Immature natural killer cell (primary cell): ENCODE data around the gene LRTM1. TPM values are rescaled to one million over a fixed set of nuclear protein-coding genes. Genes with fewer than 3 reads are reported as not detected.

ENCODE experiments used
- DNase-seq, 3 donors: peaks; one replicate each; pipeline ENCODE4 v3.0.0; 2022; ENCODE audit warnings: mixed read lengths in 1 of 3
- H3K27ac Mint-ChIP-seq, 6 donors: one replicate each; pipeline ENCODE4 v1.8.0; 2020; ENCODE audit warnings: mixed read lengths in 6 of 6, mild to moderate bottlenecking in 5 of 6, inconsistent platforms in 4 of 6, moderate library complexity in 3 of 6
- H3K27me3 Mint-ChIP-seq, 3 donors: one replicate each; pipeline ENCODE4 v1.8.0; 2020 to 2021; ENCODE audit warnings: low read depth in 3 of 3, mild to moderate bottlenecking in 3 of 3, mixed read lengths in 3 of 3, moderate library complexity in 3 of 3, inconsistent platforms in 1 of 3
- H3K36me3 Mint-ChIP-seq, 3 donors: one replicate each; pipeline ENCODE4 v1.8.0; 2020; ENCODE audit warnings: mixed read lengths in 3 of 3, inconsistent platforms in 2 of 3, mild to moderate bottlenecking in 2 of 3
- H3K4me1 Mint-ChIP-seq, 2 donors: one replicate each; pipeline ENCODE4 v1.8.0; 2020; ENCODE audit warnings: inconsistent platforms in 2 of 2, mild to moderate bottlenecking in 2 of 2, mixed read lengths in 2 of 2, moderate library complexity in 1 of 2
- H3K4me3 Mint-ChIP-seq, 5 donors: one replicate each; pipeline ENCODE4 v1.8.0; 2020; ENCODE audit warnings: mild to moderate bottlenecking in 5 of 5, mixed read lengths in 5 of 5, inconsistent platforms in 3 of 5, moderate library complexity in 3 of 5
- H3K9me3 Mint-ChIP-seq, 6 donors: one replicate each; pipeline ENCODE4 v1.8.0; 2020; ENCODE audit warnings: mild to moderate bottlenecking in 6 of 6, mixed read lengths in 6 of 6, inconsistent platforms in 4 of 6, moderate library complexity in 3 of 6
- polyA plus RNA-seq, 3 donors: library from polyadenylated mRNA; unstranded; fragments of 300-500 nt; fragmentation: Illumina TruSeq; gene quantifications; one replicate each; pipeline ENCODE4 v1.2.3, GENCODE V29; 2021

Gene LRTM1
- polyA plus RNA-seq, 3 donors from 2014 or later, result not detected

DNA sequence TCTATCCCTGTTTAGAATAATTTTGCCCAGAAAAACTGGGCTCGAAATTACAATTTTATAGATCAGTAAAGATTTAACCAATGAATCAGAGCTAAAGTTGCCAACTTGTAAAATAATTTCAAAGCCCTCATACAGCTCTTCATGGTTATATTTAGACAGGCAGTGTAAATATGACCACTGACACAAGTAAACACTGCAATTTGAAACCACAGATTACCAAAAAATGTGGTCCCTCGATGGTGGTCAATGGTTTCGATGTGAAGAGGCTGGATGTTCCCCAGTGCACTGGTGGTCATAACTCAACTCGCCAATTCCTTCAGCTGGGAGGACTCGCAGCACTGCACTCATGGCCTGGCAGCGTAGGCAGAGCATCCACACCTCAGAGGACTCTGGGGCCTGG is 28.6 kb downstream of the LRTM1 start:
- H3K4me1 Mint-ChIP-seq, result no peaks in the 10 kb centered on the region
- no peaks in the 10 kb centered on the region for H3K36me3 Mint-ChIP-seq

DNA sequence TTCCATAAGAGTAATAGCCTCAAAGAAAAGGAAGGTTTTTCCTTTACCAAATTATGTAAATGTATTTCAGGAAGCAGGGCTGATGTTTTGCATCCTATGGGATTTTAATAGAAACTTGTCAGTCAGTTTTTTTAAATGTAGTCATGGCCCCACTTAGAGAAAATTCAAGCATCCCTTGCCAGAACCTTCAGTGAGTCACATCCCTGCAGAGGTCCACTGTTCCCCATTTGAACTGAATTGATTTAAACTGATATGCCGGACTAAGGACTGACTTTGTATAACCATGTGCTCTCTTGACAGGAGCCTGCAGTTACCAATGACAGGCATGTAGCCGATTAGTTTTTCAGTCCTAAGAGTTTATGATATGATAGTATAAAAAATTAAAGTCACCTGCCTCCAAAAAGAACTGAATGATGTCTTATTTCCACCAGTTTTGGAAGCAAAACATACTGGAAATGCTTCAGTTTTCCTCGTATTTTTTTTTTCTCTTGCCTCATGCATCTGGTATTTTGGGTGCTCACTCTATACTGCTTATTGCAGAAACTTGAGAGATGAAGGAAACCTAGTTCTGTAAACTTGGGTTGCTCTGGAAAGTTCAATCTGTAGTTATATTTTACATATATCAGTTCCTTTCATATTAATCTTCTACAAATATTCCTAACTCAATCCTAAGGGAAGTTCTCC is 30.7 kb downstream of the LRTM1 start:
- H3K27ac Mint-ChIP-seq, result no peak overlapping the region
- H3K36me3 Mint-ChIP-seq, result no peaks in the 10 kb centered on the region
- H3K27me3 Mint-ChIP-seq, result peaks cover 0 to 2% (median 2%) of the 10 kb centered on the region in 3 donors
- peaks cover 0 to 5% (median under 1%) of the 10 kb centered on the region in 6 donors for H3K9me3 Mint-ChIP-seq
- DNase-seq, result no peak
- H3K4me1 Mint-ChIP-seq, result no peaks in the 10 kb centered on the region
- no peak overlapping the region for H3K4me3 Mint-ChIP-seq

More for the DNA sequence above, 28.6 kb downstream of the LRTM1 start:
- no peak for DNase-seq
- Mint-ChIP-seq H3K9me3 (peaks cover 0 to 4% (median 0%) of the 10 kb centered on the region in 6 donors), H3K27ac (no peak overlapping the region), H3K4me3 (no peak overlapping the region), H3K27me3 (peaks cover 0 to 2% (median 2%) of the 10 kb centered on the region in 3 donors)

DNA sequence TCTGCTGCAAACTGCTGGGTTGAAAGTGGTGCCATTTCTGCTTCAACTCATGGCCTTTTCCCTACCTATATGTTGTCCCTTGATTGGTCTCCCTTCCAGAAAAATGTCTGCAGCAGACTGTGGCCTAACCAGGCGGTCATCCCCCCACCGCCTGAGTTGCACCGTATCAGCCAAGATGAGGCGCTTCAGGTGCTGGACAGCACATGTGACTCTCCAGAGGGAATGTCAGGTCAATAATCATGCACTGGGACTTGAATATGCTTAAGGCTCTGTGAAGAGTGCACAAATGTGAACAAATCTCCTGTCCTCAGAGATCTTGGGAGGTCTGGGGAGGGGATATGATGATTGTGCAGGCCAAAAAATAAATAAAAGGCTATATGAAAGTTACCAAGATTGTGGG is 32.2 kb downstream of the LRTM1 start:
- no peak overlapping the region for H3K27ac Mint-ChIP-seq
- no peaks in the 10 kb centered on the region for H3K4me1 Mint-ChIP-seq
- DNase-seq, result no peak
- no peaks in the 10 kb centered on the region for H3K36me3 Mint-ChIP-seq
- H3K9me3 Mint-ChIP-seq, result peaks cover 0 to 5% (median 0%) of the 10 kb centered on the region in 6 donors
- H3K27me3 Mint-ChIP-seq, result peaks cover 0 to 2% (median 2%) of the 10 kb centered on the region in 3 donors
- no peak overlapping the region for H3K4me3 Mint-ChIP-seq

DNA sequence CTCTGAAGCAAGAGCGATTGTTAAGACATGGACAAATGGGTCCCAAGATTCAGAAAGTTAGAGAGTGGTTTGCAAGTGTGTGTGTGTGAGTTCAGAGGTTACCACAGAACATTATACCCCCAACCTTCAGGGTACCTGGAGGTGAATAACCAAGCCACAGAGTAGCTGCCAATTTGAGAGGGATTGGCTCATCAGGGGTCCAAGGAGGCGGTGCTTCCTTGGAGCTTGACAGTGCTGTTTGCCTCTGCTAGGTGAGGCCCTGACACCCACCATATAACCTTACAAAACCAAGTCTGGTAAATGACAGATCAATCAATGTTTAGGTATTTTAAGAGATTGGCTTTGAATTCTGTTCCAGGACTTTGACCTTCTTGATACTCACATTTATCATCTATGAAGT is 35.7 kb downstream of the LRTM1 start:
- no peak for DNase-seq
- H3K27ac Mint-ChIP-seq, result no peak overlapping the region
- H3K4me1 Mint-ChIP-seq, result no peaks in the 10 kb centered on the region
- no peak overlapping the region for H3K4me3 Mint-ChIP-seq
- H3K9me3 Mint-ChIP-seq, result peaks cover 0 to 12% (median 3%) of the 10 kb centered on the region in 6 donors
- peaks cover 0 to 2% (median 0%) of the 10 kb centered on the region in 3 donors for H3K27me3 Mint-ChIP-seq
- H3K36me3 Mint-ChIP-seq, result no peaks in the 10 kb centered on the region

DNA sequence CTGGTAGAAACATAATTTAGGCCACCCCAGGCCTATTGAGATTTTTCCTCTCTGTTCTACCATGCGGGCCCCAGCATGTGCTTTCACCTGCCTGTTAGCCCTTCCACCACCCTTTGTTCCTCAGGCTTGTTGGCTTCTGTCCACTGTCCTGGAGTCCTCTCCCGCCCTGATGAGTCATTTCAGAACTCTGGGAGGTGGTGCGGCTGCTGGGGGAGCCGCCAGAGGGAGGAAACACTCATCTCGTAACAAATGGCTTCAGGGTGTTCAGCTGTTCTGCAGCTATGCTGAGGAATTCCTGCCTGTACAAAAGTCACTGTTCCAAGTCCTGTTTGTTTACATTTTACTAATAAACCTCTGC is 36.3 kb downstream of the LRTM1 start:
- H3K36me3 Mint-ChIP-seq, result no peaks in the 10 kb centered on the region
- no peak overlapping the region for H3K27ac Mint-ChIP-seq
- no peaks in the 10 kb centered on the region for H3K4me1 Mint-ChIP-seq
- H3K4me3 Mint-ChIP-seq, result no peak overlapping the region
- H3K27me3 Mint-ChIP-seq, result peaks cover 0 to 2% (median 0%) of the 10 kb centered on the region in 3 donors
- no peak for DNase-seq
- H3K9me3 Mint-ChIP-seq, result peaks cover 0 to 12% (median 3%) of the 10 kb centered on the region in 6 donors

DNA sequence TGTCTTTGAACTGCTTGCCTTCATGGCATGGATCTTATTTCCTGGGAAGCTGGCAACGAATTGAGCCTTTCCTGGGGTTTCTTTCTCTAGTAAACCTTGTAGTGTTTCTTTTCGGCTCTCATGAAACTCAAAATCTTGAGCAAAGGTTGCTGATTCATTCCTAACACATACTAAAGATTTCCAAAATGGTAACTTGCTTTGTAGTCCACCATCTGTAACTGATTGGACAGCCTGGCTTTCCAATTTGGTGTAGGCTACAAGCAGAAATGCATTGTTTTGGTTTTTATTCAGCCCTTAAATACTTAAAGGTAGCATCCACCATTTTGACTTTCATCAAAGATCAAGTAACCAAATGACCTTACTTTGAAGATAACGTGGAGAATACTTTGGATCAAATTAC is 38.1 kb downstream of the LRTM1 start:
- Mint-ChIP-seq H3K27ac (no peak overlapping the region), H3K36me3 (no peaks in the 10 kb centered on the region), H3K4me3 (no peak overlapping the region), H3K9me3 (peaks cover 0 to 12% (median 4%) of the 10 kb centered on the region in 6 donors), H3K4me1 (no peaks in the 10 kb centered on the region), H3K27me3 (no peaks in the 10 kb centered on the region)
- DNase-seq, result no peak

DNA sequence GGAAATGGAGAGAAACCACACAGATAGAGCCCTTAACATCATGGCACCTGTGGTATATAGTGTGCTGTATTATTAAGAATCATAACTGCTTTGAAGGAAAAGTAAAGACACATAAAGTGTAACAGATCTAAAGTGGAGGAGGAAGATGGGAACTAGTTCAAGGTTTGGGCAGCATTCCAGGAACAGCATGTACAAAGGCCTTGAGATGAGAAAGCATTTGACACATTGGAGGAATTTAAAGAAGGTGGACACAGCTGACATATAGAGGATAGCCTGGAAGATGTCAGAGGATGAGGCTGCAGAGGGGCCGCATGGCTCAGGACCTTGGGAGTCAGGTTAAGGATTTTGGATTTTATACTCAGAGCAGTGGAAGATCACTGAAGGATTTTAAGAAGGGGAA is 39.0 kb downstream of the LRTM1 start:
- H3K27me3 Mint-ChIP-seq, result peaks cover 0 to under 1% (median 0%) of the 10 kb centered on the region in 3 donors
- no peak for DNase-seq
- H3K36me3 Mint-ChIP-seq, result no peaks in the 10 kb centered on the region
- no peak overlapping the region for H3K4me3 Mint-ChIP-seq
- peaks cover 0 to 12% (median 4%) of the 10 kb centered on the region in 6 donors for H3K9me3 Mint-ChIP-seq
- H3K27ac Mint-ChIP-seq, result no peak overlapping the region
- no peaks in the 10 kb centered on the region for H3K4me1 Mint-ChIP-seq

DNA sequence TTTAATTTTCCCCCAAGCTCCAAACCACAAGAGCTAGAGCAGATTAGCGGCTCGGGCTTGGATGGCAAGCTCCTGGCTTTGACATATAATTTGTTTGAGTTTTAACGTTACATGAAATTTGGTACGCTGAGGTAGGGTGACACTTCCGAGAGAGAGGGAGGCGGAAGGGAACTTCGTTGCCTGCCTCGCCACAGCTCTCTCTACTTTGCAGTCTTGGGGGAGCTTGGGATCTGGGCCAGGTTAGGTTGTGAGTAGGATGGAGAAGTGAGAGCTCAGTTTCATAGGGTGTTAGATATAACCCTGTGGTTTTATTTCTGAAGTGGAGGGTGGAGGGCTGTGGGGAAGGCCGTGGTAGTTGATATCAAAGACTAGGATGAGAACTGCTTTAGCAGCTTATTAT is 39.7 kb downstream of the LRTM1 start:
- Mint-ChIP-seq H3K9me3 (peaks cover 0 to 7% (median 5%) of the 10 kb centered on the region in 6 donors), H3K4me1 (no peaks in the 10 kb centered on the region), H3K36me3 (no peaks in the 10 kb centered on the region), H3K27me3 (peaks cover 0 to 2% (median 0%) of the 10 kb centered on the region in 3 donors), H3K4me3 (no peak overlapping the region), H3K27ac (no peak overlapping the region)
- DNase-seq, result no peak

DNA sequence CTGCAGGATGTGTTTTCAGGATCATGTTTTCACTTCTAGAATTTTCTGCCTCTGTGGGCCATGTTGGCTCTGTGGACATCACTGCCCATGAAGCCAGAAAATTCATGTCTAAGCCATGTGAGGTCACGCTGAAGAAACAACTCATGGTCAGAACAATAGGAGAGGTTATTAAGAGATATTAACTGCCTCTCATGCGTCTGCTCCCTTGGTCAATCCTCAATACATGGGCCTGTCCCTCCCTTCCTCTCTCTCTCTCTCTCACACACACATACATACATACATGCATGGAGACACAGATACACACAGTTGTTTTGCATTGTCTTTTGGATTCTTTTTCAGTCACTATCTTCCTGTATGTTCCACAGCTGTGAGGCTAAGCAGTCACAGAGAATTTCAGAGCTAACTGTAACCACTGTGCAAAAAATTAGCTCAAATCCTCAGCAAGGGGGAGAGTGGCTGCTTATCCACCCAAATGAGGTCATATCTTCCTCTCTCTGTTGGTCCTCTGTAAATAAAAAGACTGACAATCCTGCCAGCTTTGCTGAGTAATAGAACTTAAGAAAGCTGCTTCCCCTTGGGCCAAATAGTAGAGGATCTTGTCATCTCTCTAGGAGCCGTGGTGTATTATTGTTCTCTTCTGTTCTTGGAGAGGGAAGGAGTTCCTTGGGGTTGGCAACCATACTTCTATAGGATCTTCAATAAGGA is 45.6 kb downstream of the LRTM1 start:
- Mint-ChIP-seq H3K27me3 (peaks cover 0 to 2% (median 0%) of the 10 kb centered on the region in 3 donors), H3K27ac (no peak overlapping the region), H3K9me3 (peaks cover 0 to 6% (median 2%) of the 10 kb centered on the region in 6 donors), H3K4me1 (no peaks in the 10 kb centered on the region), H3K36me3 (no peaks in the 10 kb centered on the region), H3K4me3 (no peak overlapping the region)
- DNase-seq, result no peak

DNA sequence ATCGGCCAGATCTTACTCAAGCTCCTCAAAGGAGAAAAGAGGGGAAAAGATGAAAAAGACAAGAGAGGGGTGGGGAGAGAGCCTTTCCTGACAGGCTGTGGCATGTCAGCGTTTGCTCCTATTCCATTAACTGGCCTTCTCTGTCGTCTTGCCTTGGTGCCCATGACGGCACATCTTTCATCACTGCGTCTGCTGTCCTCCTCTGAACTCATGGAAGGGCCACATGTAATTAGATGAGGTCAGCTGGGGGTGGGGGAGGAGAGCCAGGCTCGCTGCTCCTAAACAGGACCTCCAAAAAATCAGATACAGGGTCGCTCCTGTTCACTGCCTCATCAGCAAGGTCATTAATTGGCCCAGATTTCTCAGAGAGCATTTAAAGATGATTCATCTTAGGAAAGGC is 49.7 kb downstream of the LRTM1 start:
- H3K4me3 Mint-ChIP-seq, result no peak overlapping the region
- no peaks in the 10 kb centered on the region for H3K4me1 Mint-ChIP-seq
- no peak overlapping the region for H3K27ac Mint-ChIP-seq
- H3K27me3 Mint-ChIP-seq, result peaks cover 0 to 2% (median 0%) of the 10 kb centered on the region in 3 donors
- DNase-seq, result no peak
- no peaks in the 10 kb centered on the region for H3K36me3 Mint-ChIP-seq
- peaks cover 0 to 6% (median 0%) of the 10 kb centered on the region in 6 donors for H3K9me3 Mint-ChIP-seq

DNA sequence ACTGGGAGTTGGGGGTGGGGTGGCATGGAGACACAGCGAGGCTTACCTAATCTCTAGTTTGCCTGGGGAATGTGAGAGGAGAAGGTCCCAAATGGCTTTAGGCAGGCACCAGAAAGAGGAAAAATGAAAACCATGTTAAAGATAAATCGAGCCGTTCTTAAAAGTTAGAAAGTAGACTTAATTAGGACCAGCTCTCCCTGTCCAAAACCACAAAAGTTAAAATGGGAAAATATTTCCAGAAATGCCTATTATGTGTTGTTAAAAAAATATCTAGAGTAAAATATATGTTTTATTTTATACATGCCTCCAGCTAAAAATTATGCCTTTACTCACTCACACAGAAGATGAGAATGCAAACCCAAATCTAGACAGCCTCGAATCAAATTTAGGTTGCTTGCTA is 50.1 kb downstream of the LRTM1 start:
- no peaks in the 10 kb centered on the region for H3K4me1 Mint-ChIP-seq
- H3K36me3 Mint-ChIP-seq, result no peaks in the 10 kb centered on the region
- no peak overlapping the region for H3K27ac Mint-ChIP-seq
- H3K27me3 Mint-ChIP-seq, result peaks cover 0 to 2% (median 0%) of the 10 kb centered on the region in 3 donors
- H3K9me3 Mint-ChIP-seq, result peaks cover 0 to 6% (median 0%) of the 10 kb centered on the region in 6 donors
- H3K4me3 Mint-ChIP-seq, result no peak overlapping the region
- no peak for DNase-seq

DNA sequence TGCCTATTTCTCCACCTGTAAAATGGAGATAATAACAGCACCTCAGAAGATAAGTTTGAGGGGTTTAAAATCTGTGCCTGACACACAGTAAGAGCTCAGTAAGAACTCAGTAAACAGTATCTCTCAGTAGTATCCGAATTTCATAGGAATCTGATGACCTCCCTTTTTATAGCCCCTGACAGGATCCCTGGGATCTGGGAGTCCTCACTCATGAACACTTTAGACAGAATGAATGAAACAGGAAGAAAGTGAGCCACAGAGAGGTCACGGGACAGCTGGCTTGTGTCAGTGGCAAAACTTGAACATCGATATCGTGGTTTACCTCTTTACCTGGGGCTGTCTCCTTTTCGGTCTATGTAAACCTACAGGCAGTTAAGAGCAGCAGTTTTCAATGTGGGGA is 51.2 kb downstream of the LRTM1 start:
- Mint-ChIP-seq H3K4me1 (no peaks in the 10 kb centered on the region), H3K27ac (no peak overlapping the region), H3K4me3 (no peak overlapping the region), H3K27me3 (peaks cover 0 to 2% (median 0%) of the 10 kb centered on the region in 3 donors), H3K36me3 (no peaks in the 10 kb centered on the region), H3K9me3 (peaks cover 0 to 6% (median 1%) of the 10 kb centered on the region in 6 donors)
- DNase-seq, result no peak

DNA sequence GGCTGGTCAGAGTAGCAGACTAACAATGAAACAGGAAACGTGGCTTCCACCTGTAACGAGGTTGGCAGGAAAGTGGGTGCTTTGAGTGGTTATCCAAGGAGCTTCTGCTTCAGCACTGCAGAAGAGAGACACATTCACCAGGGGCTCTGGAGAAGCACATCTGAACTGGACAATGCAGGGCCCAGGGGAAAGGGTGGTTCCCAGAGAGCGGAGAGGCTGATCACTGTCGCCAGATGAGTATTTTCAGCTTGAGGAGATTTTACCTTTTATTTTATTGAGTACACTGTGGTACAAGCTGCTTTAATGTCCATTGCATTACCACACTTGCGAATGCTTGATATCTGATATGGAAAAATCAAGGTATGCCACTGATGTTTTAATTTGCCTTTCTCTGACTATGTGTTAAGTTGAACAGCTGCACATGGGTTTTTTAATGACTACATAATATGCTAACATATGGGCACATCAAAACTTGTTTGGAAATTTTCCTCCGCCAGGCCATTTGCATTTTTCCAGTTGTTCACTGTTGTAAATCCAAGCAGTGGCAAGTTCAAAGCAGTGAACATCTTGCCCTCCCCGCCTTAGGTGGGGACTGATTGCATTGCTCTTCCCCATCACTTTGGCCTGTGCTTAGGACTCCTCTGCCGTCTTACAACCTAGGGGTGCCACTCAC is 52.1 kb downstream of the LRTM1 start:
- peaks cover 0 to 2% (median 0%) of the 10 kb centered on the region in 3 donors for H3K27me3 Mint-ChIP-seq
- no peak for DNase-seq
- H3K36me3 Mint-ChIP-seq, result no peaks in the 10 kb centered on the region
- H3K27ac Mint-ChIP-seq, result no peak overlapping the region
- peaks cover 0 to 6% (median 1%) of the 10 kb centered on the region in 6 donors for H3K9me3 Mint-ChIP-seq
- no peak overlapping the region for H3K4me3 Mint-ChIP-seq
- no peaks in the 10 kb centered on the region for H3K4me1 Mint-ChIP-seq
